HG03565 (cell line): ENCODE data around the gene EDIL3.
"Not testable (repeated sequence)": the region's sequence is repeated elsewhere in the genome, so short reads cannot be mapped to it uniquely, and the experiment has no call there.

Experiments used
- ATAC-seq: cut with Tn5 transposase; IDR thresholded peaks from one replicate; pipeline ENCODE4 v1.9.1; 2021; ENCODE audit warnings: mild to moderate bottlenecking, moderate library complexity; ENCODE audit not compliant: unreplicated experiment

The EDIL3 gene

DNA sequence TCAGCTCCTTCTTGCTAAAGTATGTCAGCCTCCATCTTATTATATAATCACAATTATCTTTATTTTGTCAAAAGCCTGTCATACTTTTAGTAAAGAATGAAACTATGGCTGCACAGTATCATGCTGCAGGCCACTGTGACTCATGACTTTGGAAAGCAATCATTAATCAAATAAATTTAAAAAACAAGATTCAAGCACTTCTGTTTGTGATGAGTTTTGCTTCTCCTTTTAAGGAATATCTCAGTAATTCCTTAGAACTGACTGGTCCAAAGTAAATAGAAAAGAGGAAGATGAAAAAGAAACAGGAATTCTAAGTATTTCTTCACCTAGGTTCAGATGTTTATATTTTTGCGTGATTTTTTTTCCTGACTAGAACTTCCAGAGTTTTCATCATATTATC is 83.1 kb downstream of the EDIL3 start:
- no peak for ATAC-seq

GRCh38 chr5:84299959-84300358 is 84.7 kb downstream of the EDIL3 start:
- no peak for ATAC-seq

DNA sequence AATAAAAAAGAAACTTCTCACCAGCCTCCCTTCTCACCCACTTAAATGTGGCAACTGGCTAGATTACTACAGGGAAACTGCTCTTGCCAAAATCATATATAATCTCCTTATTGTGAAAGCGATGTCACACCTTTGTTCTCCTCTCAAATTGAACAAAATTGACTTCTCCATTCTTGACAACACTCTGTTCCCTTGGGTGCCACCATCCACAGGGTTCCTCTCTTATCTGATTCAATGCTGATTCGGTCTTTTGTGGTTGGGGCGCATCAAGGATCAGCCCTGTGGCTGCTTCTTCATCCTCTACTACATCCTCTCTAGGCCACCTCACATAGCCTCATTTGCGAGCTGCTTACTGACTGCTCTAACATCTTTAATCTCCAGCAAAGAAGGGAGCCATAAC is 86.1 kb downstream of the EDIL3 start:
- ATAC-seq = no peak

GRCh38 chr5:84297641-84298040 is 87.0 kb downstream of the EDIL3 start:
- ATAC-seq = not testable (repeated sequence)

GRCh38 chr5:84292788-84293653 is 91.7 kb downstream of the EDIL3 start:
- ATAC-seq = no peak

GRCh38 chr5:84292000-84292642 is 92.6 kb downstream of the EDIL3 start:
- ATAC-seq = no peak

GRCh38 chr5:84290673-84291072 is 94.0 kb downstream of the EDIL3 start:
- no peak for ATAC-seq

- ATAC-seq = no peak
Observed at GRCh38 chr5:84290161-84290560, 94.5 kb downstream of the EDIL3 start.

DNA sequence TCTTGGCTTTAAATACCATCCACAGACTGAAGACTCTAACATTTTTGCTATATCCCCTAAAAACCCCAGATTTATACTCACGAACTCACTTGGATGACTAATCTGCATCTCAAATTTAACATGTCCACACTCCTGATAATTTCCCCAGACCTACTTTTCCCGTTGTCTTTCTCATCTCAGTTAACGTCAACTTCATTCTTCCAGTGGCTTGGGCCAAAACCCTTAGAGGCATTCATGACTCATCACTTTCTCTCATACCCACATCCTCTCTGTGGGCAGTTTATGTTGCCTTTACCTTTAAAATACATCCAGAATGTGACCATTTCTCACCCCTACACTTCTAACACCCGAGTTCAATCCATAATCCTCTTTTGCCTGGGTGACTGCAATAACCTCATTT is 96.7 kb downstream of the EDIL3 start:
- ATAC-seq = peak; percentile 80

- no peak for ATAC-seq
Observed at GRCh38 chr5:84286662-84287061, 98.0 kb downstream of the EDIL3 start.

GRCh38 chr5:84285641-84286637 is 98.7 kb downstream of the EDIL3 start:
- ATAC-seq = no peak

DNA sequence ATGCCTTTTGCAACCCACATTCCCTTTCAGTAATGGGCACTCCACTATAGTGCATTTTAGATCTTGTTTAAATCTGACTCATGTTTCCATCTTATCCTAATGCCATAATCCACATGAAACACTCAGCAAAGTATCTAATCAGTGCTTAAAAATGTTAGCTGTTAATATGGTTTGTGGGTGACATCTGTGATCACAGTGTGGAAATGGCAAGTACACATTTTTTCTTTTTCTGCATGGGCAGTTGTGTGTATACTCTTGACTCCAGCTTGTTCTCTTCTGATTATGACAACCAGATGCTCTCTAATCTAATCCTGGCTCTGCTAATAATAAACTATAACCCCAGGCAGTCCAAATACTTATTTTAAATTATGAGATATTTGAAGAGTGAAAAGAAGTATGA is 103.3 kb downstream of the EDIL3 start:
- ATAC-seq = no peak

- no peak for ATAC-seq
Observed at GRCh38 chr5:84279234-84279633, 105.4 kb downstream of the EDIL3 start.

GRCh38 chr5:84275609-84276008 is 109.1 kb downstream of the EDIL3 start:
- no peak for ATAC-seq

DNA sequence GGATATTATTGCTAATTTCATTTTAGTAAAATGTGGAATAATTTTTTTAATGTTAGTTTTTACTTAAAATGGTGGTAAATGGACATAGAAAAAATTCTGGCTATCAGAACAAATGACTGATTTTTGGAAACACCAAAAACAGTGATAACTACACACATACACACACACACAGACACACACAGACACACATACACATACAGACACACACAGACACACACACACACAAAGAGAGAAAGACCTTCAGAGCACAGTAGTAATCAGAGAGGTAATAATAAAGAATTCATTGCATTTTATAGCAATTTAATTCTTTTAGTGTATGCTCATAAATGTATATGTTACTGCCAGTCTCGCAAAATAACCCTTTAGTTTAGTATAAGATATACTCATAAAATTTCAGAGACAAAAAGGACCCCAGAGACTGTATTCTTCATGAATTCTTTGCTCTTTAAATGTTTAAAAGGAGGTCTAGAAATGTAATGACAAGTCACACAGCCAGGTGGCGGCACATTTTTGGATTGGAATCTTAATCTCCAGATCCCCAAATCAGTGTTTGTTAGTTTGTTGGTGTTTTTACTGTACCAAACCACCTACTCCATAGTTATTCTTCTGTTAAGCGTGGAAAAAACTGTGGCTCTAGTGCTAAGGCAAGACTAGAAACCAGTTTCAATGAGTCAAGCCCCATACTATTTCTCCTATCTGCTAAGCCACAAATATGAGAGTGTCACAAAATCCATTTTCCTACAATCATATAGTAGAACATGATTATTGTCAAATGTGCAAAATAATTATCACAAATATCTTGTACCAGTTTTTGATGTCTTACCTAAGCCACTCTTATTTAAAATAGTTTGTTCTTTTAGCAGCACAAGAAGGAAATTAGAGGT is 109.9 kb downstream of the EDIL3 start:
- peak; percentile 51 for ATAC-seq

- ATAC-seq = peak; percentile 41
Observed at GRCh38 chr5:84273517-84273883, 111.2 kb downstream of the EDIL3 start.

- no peak for ATAC-seq
Observed at GRCh38 chr5:84272771-84273516, 111.7 kb downstream of the EDIL3 start.

DNA sequence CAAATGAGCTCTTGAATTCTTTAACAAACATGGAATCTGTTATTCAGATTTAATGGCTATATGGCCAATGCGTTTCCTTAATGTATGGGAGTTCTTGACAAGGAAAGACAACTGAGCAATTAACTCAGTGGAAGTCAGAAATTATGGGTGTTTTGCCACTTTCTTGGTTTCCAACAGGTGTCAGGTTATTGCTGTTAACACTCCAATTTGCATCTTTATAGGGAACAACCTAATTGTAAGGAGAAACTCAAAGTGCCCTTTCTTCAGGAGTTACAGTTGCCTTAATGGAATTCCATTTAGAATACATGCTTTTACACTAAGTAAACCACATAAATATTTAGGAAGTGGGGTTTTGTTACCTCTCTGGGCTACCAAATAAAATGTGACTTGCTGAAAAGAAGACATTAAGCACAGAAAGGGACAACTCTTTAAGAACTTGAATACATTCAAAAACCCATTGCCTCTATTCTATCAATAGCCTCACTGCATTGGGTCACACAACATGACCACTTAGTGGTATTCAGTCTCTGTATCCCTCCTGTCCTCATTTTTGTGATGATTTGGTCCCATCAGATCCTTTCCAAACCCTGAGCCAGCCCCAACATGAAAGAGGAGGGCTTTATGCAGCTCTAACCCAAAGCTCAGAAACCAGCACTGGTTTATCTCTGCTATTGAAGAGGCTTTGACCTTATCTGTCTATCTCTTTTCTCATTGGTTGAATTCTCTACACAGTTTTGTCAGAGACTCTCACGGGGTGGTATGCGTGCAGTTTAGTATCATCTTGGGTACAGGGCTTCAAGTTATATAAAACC is 118.7 kb downstream of the EDIL3 start:
- no peak for ATAC-seq

GRCh38 chr5:84265130-84265529 is 119.5 kb downstream of the EDIL3 start:
- ATAC-seq = no peak
